HPDE6-E6E7 (cell line): ENCODE data around the gene ARFGAP1.
"Not testable (repeated sequence)": the region's sequence is repeated elsewhere in the genome, so short reads cannot be mapped to it uniquely, and the experiment has no call there.

ENCODE experiments used
- DNase-seq: peaks from one replicate; pipeline ENCODE4 v3.0.0; 2011; ENCODE audit warnings: missing footprints; ENCODE audit errors: extremely low spot score

Gene ARFGAP1

GRCh38 chr20:63330940-63331339, 58.3 kb downstream of the ARFGAP1 start:
- no peak for DNase-seq

- no peak for DNase-seq
Measured at GRCh38 chr20:63331741-63332400, 59.3 kb downstream of the ARFGAP1 start.

GRCh38 chr20:63332488-63333240, 60.1 kb downstream of the ARFGAP1 start:
- no peak for DNase-seq

- DNase-seq, result no peak
Measured at GRCh38 chr20:63333241-63333836, 60.7 kb downstream of the ARFGAP1 start.

GRCh38 chr20:63334356-63334755, 61.7 kb downstream of the ARFGAP1 start:
- no peak for DNase-seq

- not testable (repeated sequence) for DNase-seq
Measured at GRCh38 chr20:63335060-63335459, 62.4 kb downstream of the ARFGAP1 start.

- DNase-seq, result no peak
Measured at GRCh38 chr20:63335711-63336110, 63.1 kb downstream of the ARFGAP1 start.

GRCh38 chr20:63336232-63336752, 63.7 kb downstream of the ARFGAP1 start:
- DNase-seq, result no peak

GRCh38 chr20:63337786-63338420, 65.3 kb downstream of the ARFGAP1 start:
- no peak for DNase-seq
